Measurements from ENCODE around the gene TARBP1. TPM values are rescaled to one million over a fixed set of nuclear protein-coding genes. Genes with fewer than 3 reads are reported as not detected.

The TARBP1 gene
- total RNA-seq, 1 donor from 2014 or later: 20.9 TPM

- no peaks in the 10 kb centered on the region for H3K9me3 ChIP-seq
- TF ChIP-seq POLR2AphosphoS5 (IDR thresholded peaks at IDR 0.05; ENCODE audit: insufficient read depth in 1 of 2, low read depth in 1 of 2): no peak
- TF ChIP-seq CTCF (IDR thresholded peaks at IDR 0.05): no peak
- TF ChIP-seq POLR2A (IDR thresholded peaks at IDR 0.05): no peak
- intact Hi-C loops (cut with DNase I): no loop called here
- H3K4me1 ChIP-seq: no peaks in the 10 kb centered on the region
- DNase-seq (ENCODE audit: extremely low spot score in 2 of 2): no peak
- H3K27me3 ChIP-seq: no peaks in the 10 kb centered on the region
- H3K27ac ChIP-seq: no peak overlapping the region
- H3K36me3 ChIP-seq: no peaks in the 10 kb centered on the region
- no peak overlapping the region for H3K4me3 ChIP-seq
Observed at GRCh38 chr1:234342774-234343173, 136.2 kb downstream of the TARBP1 start.

Other genes with a start within 250 kb of the TARBP1 start
- 15.7 TPM for gene COA6, start 105.7 kb downstream of the TARBP1 start, total RNA-seq
- 72.9 TPM for gene IRF2BP2, start 131.0 kb upstream of the TARBP1 start, total RNA-seq

Measured in vagina (tissue), 2 donors.